Esophagus muscularis mucosa (tissue), 4 donors: ENCODE measurements around the gene EHD3. TPM values are rescaled to one million over a fixed set of nuclear protein-coding genes. Genes with fewer than 3 reads are reported as not detected.

Experiments
- DNase-seq: peaks from one replicate; pipeline ENCODE4 v3.0.0-alpha.2; 2017; ENCODE audit errors: extremely low spot score
- H3K27ac ChIP-seq, 4 donors: fragments of 200-600 bp; sonication (generic); replicated peaks in 1 of 4; 1 replicate in 3 of 4; 2 replicates in 1 of 4; pipeline ENCODE4 v1.5.1; 2016 to 2019; ENCODE audit warnings: mild to moderate bottlenecking in 1 of 4
- H3K27me3 ChIP-seq, 4 donors: fragments of 200-600 bp; sonication (generic); one replicate each; pipeline versions ENCODE4 v1.5.1 to v1.6.0; 2016 to 2019
- H3K36me3 ChIP-seq, 4 donors: fragments of 200-600 bp; sonication (generic); one replicate each; pipeline ENCODE4 v1.5.1; 2016 to 2019
- H3K4me1 ChIP-seq, 4 donors: fragments of 200-600 bp; sonication (generic); one replicate each; pipeline ENCODE4 v1.5.1; 2016 to 2019
- H3K4me3 ChIP-seq, 4 donors: fragments of 200-600 bp; sonication (generic); 1 replicate in 2 of 4; 2 replicates in 2 of 4; pipeline ENCODE4 v1.5.1; 2016 to 2019; ENCODE audit warnings: mild to moderate bottlenecking in 4 of 4, moderate library complexity in 1 of 4
- H3K9me3 ChIP-seq, 4 donors: fragments of 200-600 bp; sonication (generic); 1 replicate in 3 of 4; 2 replicates in 1 of 4; pipeline ENCODE4 v1.5.1; 2016 to 2019
- EP300 ChIP-seq: sonication (generic); formaldehyde crosslinking; IDR thresholded peaks from one replicate; pipeline ENCODE4 v1.6.1; 2017; ENCODE audit warnings: antibody characterized with exemption
- POLR2A ChIP-seq: fragments of 450-650 bp; IDR thresholded peaks from one replicate; pipeline ENCODE4 v1.6.1; 2017; ENCODE audit warnings: antibody characterized with exemption, moderate library complexity, mild to moderate bottlenecking, low read depth
- POLR2AphosphoS5 ChIP-seq, 2 donors: sonication (generic); formaldehyde crosslinking; IDR thresholded peaks; one replicate each; pipeline ENCODE4 v1.6.1; 2017; ENCODE audit warnings: antibody characterized with exemption in 2 of 2
- WGBS: methylation state at CpG from one replicate; pipeline ENCODE4 v1.1.5; 2018; 5-methylcytosine and 5-hydroxymethylcytosine counted together
- intact Hi-C: fragments of 100-400 bp; cut with DNase I; formaldehyde crosslinking; loops from one replicate; pipeline ENCODE4 v1.15.1; 2023
- total RNA-seq, 4 donors: library from RNA; depleted of rRNA; stranded (reverse); fragments of >200 nt; gene quantifications; one replicate each; pipeline versions ENCODE4 v1.1.0 to v1.2.1, GENCODE V29; 2016
- TF ChIP-seq, protein P1 (sequence below), 3 experiments: fragments of 200-600 bp in 2 of 3; fragments of 450-650 bp in 1 of 3; sonication (generic) in 2 of 3; IDR thresholded peaks; one replicate each; pipeline ENCODE4 v1.5.1; 2017 to 2019; ENCODE audit warnings: antibody characterized with exemption in 3 of 3, mild to moderate bottlenecking in 2 of 3, moderate library complexity in 1 of 3

The EHD3 gene
- total RNA-seq, 4 donors from 2014 or later, result 3.8 to 7.4 (median 4.6) TPM

DNA sequence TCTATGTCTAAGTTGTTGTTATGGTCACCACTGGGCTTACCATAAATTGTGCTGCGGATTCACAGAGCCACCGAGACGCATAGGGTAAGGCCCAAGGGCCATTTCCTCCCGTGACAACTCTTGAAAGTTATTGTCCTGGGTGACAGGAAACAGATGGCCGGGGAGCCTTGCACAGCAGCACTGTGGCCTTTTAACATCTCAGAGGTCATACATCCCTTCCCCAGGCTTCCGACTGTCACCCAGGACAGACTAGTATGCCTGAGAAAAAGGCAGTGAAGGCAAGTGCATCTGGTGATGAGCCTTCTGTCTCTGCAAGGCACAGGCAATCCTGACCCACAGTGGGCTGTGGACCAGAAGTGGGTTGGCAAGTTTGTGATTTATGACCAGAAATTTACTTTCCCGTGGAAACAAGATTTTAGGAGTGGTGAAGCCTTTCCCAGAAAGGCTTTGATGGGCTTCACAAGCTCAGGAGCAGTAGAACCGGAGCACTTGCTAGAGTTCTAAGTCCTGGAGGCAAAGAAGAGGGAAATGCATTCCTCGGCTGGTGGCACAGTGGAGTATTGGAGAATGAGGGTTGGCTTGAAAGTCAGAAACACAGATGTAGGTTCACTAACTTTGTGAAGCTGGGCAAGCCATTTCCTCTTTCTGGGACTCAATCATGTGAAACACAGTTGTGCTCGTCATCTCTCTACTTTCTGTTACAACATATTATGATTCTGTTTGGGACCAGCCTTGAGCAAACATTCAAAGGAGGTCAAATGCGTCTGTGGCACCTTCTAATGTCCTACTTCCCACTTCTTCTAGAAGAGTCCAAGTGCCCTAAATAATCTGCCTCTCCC is 14.6 kb upstream of the EHD3 start:
- Histone ChIP-seq H3K4me1 (no peaks in the 10 kb centered on the region), H3K27me3 (peaks cover 0 to 18% (median 0%) of the 10 kb centered on the region in 4 donors), H3K36me3 (no peaks in the 10 kb centered on the region), H3K27ac (no peak overlapping the region), H3K9me3 (no peaks in the 10 kb centered on the region), H3K4me3 (no peak overlapping the region)
- WGBS, result 59% methylated on average over 11 of the region's 11 CpGs
- DNase-seq, result peak; percentile 90
- intact Hi-C loops, result no loop called here
- TF ChIP-seq, protein P1, sequence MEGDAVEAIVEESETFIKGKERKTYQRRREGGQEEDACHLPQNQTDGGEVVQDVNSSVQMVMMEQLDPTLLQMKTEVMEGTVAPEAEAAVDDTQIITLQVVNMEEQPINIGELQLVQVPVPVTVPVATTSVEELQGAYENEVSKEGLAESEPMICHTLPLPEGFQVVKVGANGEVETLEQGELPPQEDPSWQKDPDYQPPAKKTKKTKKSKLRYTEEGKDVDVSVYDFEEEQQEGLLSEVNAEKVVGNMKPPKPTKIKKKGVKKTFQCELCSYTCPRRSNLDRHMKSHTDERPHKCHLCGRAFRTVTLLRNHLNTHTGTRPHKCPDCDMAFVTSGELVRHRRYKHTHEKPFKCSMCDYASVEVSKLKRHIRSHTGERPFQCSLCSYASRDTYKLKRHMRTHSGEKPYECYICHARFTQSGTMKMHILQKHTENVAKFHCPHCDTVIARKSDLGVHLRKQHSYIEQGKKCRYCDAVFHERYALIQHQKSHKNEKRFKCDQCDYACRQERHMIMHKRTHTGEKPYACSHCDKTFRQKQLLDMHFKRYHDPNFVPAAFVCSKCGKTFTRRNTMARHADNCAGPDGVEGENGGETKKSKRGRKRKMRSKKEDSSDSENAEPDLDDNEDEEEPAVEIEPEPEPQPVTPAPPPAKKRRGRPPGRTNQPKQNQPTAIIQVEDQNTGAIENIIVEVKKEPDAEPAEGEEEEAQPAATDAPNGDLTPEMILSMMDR (IDR thresholded peaks at IDR 0.05), result no peak
- TF ChIP-seq POLR2A, result no peak

DNA sequence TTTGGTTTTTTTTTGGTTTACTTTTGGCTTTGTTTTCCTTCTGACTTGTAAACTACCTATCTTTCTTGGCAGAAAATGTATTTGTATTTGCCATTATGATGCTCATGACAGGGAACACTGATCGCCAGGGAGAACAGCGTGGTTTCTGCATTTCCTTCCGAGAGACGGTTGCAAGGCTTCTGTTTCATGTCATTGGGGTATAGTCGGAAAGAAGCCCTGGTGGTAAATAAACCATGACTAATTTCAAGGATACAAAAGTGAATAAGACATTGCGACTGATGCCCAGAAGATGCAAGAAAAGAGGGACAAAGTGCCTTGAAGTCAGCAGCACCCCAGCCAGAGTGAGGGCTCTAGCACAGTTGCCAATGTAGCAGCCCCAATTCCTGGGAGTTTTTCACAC is 12.4 kb upstream of the EHD3 start:
- Histone ChIP-seq H3K27ac (no peak overlapping the region), H3K4me3 (no peak overlapping the region), H3K9me3 (no peaks in the 10 kb centered on the region), H3K4me1 (no peaks in the 10 kb centered on the region), H3K36me3 (no peaks in the 10 kb centered on the region), H3K27me3 (peaks cover 0 to 18% (median 0%) of the 10 kb centered on the region in 4 donors)
- no peak for TF ChIP-seq POLR2A
- no peak for TF ChIP-seq EP300
- TF ChIP-seq, protein P1 (IDR thresholded peaks at IDR 0.05), result no peak
- no peak for TF ChIP-seq POLR2AphosphoS5 (IDR thresholded peaks at IDR 0.05)
- intact Hi-C loops, result no loop called here
- no peak for DNase-seq
- 70% methylated on average over 6 of the region's 6 CpGs for WGBS

DNA sequence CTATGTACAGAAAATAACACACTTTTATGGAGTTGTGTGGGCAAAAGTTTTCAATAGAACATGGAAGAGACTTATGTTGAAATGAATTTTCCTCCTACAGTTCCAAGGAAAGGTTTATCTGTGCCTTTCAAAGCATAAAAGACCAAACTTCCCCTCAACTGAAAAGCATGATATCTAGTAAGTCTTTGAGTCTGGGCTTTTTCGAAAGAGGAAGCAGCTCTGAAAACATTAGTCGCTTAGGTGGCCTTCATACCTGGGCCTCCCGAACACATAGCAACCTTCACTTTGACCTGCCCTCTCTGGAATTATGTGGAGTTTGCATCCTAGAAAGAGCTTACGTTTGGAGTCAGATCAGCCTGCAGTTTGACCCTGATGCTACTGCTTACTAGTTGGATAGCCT is 11.9 kb upstream of the EHD3 start:
- Histone ChIP-seq H3K27me3 (peaks cover 0 to 18% (median 0%) of the 10 kb centered on the region in 4 donors), H3K4me1 (no peaks in the 10 kb centered on the region), H3K4me3 (no peak overlapping the region), H3K27ac (no peak overlapping the region), H3K9me3 (no peaks in the 10 kb centered on the region), H3K36me3 (no peaks in the 10 kb centered on the region)
- no peak for DNase-seq
- TF ChIP-seq POLR2A, result no peak
- no peak for TF ChIP-seq EP300
- TF ChIP-seq, protein P1 (IDR thresholded peaks at IDR 0.05), result no peak
- no peak for TF ChIP-seq POLR2AphosphoS5 (IDR thresholded peaks at IDR 0.05)
- intact Hi-C loops, result no loop called here
- WGBS, result 83% methylated on average over 4 of the region's 4 CpGs

DNA sequence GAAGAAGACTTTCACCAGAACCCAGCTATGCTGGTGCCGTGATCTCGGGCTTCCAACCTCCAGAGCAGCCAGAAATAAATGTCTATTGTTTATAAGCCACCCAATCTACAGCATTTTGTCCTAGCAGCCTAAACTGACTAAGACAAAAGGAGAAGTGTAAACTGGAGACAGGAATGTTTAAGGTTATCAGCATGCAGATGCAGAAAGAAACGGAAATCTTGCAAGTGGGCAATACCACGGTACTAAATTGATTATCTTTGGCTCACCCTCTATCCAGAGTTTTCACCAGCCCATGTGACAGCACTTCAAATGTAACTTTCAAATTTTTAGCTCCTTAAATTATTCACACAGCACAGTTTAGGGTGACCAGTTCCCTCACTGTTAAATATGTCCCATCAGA is 10.9 kb upstream of the EHD3 start:
- Histone ChIP-seq H3K36me3 (no peaks in the 10 kb centered on the region), H3K27ac (no peak overlapping the region), H3K27me3 (peaks cover 0 to 18% (median 0%) of the 10 kb centered on the region in 4 donors), H3K4me1 (no peaks in the 10 kb centered on the region), H3K4me3 (no peak overlapping the region), H3K9me3 (no peaks in the 10 kb centered on the region)
- TF ChIP-seq POLR2AphosphoS5 (IDR thresholded peaks at IDR 0.05) (no peak), EP300 (no peak)
- WGBS, result 81% methylated on average over 4 of the region's 4 CpGs
- intact Hi-C loops, result no loop called here
- no peak for DNase-seq

DNA sequence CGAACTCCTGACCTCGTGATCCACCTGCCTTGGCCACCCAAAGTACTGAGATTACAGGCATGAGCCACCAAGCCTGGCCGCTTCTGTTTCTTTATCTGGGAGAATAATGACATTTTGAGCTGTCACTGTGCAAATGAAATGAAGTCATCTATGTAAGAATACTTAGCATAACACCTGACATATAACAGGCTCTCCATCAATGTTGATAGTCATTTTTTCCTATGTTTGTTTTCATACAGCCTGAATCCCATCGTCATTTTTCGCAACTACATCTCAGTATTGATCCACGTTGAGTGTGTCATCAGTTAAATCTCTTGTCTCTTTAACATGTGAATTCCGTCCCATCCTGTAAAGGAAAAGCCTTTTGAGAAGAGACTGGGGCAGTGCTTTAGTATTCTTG is 10.2 kb upstream of the EHD3 start:
- intact Hi-C loops, result no loop called here
- Histone ChIP-seq H3K27ac (no peak overlapping the region), H3K9me3 (no peaks in the 10 kb centered on the region), H3K27me3 (peaks cover 0 to 18% (median 0%) of the 10 kb centered on the region in 4 donors), H3K36me3 (no peaks in the 10 kb centered on the region), H3K4me1 (no peaks in the 10 kb centered on the region), H3K4me3 (no peak overlapping the region)
- WGBS, result 89% methylated on average over 7 of the region's 7 CpGs
- no peak for TF ChIP-seq POLR2A
- no peak for TF ChIP-seq POLR2AphosphoS5 (IDR thresholded peaks at IDR 0.05)
- TF ChIP-seq, protein P1 (IDR thresholded peaks at IDR 0.05), result no peak
- TF ChIP-seq EP300, result no peak
- no peak for DNase-seq
